ENCODE results near the gene ZNF225.

Gene ZNF225

DNA sequence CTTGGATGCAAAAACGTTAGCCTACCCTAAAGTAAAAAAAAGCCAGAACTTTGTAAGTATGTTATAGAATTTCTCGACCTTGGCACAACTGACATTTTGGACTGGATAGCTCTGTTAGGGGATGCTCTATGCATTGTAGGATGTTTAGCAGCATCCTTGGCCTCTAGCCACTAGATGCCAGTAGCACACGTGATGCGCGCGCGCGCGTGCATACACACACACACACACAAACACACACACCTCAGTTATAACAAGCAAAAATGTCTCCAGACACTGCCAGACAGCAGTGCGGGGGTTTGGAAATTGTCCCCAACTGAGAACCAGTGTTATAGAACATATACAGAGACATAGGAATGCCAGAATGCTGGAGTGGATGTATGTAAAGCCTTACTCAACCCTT lies 68.9 kb downstream of the ZNF225 start:
- no peak for DNase-seq (ENCODE audit: low read depth)
- TF ChIP-seq, protein P1, sequence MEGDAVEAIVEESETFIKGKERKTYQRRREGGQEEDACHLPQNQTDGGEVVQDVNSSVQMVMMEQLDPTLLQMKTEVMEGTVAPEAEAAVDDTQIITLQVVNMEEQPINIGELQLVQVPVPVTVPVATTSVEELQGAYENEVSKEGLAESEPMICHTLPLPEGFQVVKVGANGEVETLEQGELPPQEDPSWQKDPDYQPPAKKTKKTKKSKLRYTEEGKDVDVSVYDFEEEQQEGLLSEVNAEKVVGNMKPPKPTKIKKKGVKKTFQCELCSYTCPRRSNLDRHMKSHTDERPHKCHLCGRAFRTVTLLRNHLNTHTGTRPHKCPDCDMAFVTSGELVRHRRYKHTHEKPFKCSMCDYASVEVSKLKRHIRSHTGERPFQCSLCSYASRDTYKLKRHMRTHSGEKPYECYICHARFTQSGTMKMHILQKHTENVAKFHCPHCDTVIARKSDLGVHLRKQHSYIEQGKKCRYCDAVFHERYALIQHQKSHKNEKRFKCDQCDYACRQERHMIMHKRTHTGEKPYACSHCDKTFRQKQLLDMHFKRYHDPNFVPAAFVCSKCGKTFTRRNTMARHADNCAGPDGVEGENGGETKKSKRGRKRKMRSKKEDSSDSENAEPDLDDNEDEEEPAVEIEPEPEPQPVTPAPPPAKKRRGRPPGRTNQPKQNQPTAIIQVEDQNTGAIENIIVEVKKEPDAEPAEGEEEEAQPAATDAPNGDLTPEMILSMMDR (IDR thresholded peaks at IDR 0.05; ENCODE audit: low read length, missing control alignments), result no peak
- H3K4me3 ChIP-seq (replicated peaks; ENCODE audit: low read depth, low read length), result no peak overlapping the region
